CD8-positive, alpha-beta memory T cell (primary cell): ENCODE results near the gene S100PBP. TPM values are rescaled to one million over a fixed set of nuclear protein-coding genes. Genes with fewer than 3 reads are reported as not detected.
A peak's percentile ranks its signal among the peaks of the same experiment; 100 is the strongest.

Experiments used
- CTCF ChIA-PET: fragments of 350-600 bp; sonication (Branson Sonifier 250); formaldehyde crosslinking; loops from one replicate; lab custom pipeline; 2021; ENCODE audit warnings: antibody characterized with exemption; lab: Charles Lee
- POLR2A ChIA-PET: fragments of 350-600 bp; sonication (Branson Sonifier 250); formaldehyde crosslinking; loops from one replicate; lab custom pipeline; 2021; ENCODE audit warnings: antibody characterized with exemption; lab: Charles Lee
- DNase-seq, 5 donors: peaks; one replicate each; pipeline versions ENCODE4 v3.0.0 to v3.0.0-alpha.2; 2020 to 2022; ENCODE audit warnings: mixed read lengths in 1 of 5
- H3K27ac ChIP-seq: one replicate; pipeline ENCODE4 v1.7.0; 2013; ENCODE audit warnings: low read depth, mild to moderate bottlenecking, low read length, moderate library complexity
- H3K27me3 ChIP-seq: 2 replicates; pipeline ENCODE4 v1.7.0; 2013; ENCODE audit warnings: low read length, mild to moderate bottlenecking; ENCODE audit not compliant: insufficient read depth, poor library complexity, severe bottlenecking
- H3K36me3 ChIP-seq: 2 replicates; pipeline ENCODE4 v1.7.0; 2013; ENCODE audit warnings: mild to moderate bottlenecking, low read length, moderate library complexity; ENCODE audit not compliant: insufficient read depth
- H3K4me1 ChIP-seq: 2 replicates; pipeline ENCODE4 v1.7.0; 2013; ENCODE audit warnings: mild to moderate bottlenecking, low read length, moderate library complexity; ENCODE audit not compliant: insufficient read depth
- H3K4me3 ChIP-seq: 2 replicates; pipeline ENCODE4 v1.7.0; 2013; ENCODE audit warnings: mild to moderate bottlenecking, low read length
- H3K9me3 ChIP-seq: 2 replicates; pipeline ENCODE4 v1.7.0; 2013; ENCODE audit warnings: mild to moderate bottlenecking, low read length
- H3K27ac Mint-ChIP-seq, 8 donors: one replicate each; pipeline ENCODE4 v1.8.0; 2020 to 2021; ENCODE audit warnings: mixed read lengths in 8 of 8, mild to moderate bottlenecking in 6 of 8, inconsistent platforms in 3 of 8, moderate library complexity in 3 of 8
- H3K27me3 Mint-ChIP-seq, 2 donors: one replicate each; pipeline ENCODE4 v1.8.0; 2020 to 2021; ENCODE audit warnings: mixed read lengths in 2 of 2, mild to moderate bottlenecking in 1 of 2, moderate library complexity in 1 of 2
- H3K36me3 Mint-ChIP-seq, 3 donors: one replicate each; pipeline ENCODE4 v1.8.0; 2020 to 2021; ENCODE audit warnings: mixed read lengths in 3 of 3, inconsistent platforms in 1 of 3, mild to moderate bottlenecking in 1 of 3
- H3K4me1 Mint-ChIP-seq, 3 donors: one replicate each; pipeline ENCODE4 v1.8.0; 2020 to 2021; ENCODE audit warnings: mixed read lengths in 3 of 3, inconsistent platforms in 1 of 3, mild to moderate bottlenecking in 1 of 3
- H3K4me3 Mint-ChIP-seq, 7 donors: one replicate each; pipeline ENCODE4 v1.8.0; 2020 to 2021; ENCODE audit warnings: mixed read lengths in 7 of 7, mild to moderate bottlenecking in 6 of 7, moderate library complexity in 4 of 7, inconsistent platforms in 2 of 7
- H3K9me3 Mint-ChIP-seq, 5 donors: one replicate each; pipeline ENCODE4 v1.8.0; 2020 to 2022; ENCODE audit warnings: mixed read lengths in 5 of 5, mild to moderate bottlenecking in 3 of 5, moderate library complexity in 2 of 5, inconsistent platforms in 1 of 5
- polyA plus RNA-seq: library from polyadenylated mRNA; unstranded; fragments of 300-500 nt; fragmentation: Illumina TruSeq; gene quantifications from one replicate; pipeline ENCODE4 v1.2.3, GENCODE V29; 2021
- total RNA-seq, 2 experiments: library from RNA; stranded (reverse); gene quantifications; one replicate each; pipeline ENCODE4 v1.2.3, GENCODE V29; 2021

The S100PBP gene
- total and polyA plus RNA-seq, 3 experiments from 2014 or later: 17.3 to 30.6 (median 28.6) TPM

GRCh38 chr1:32887623-32888022 is 70.2 kb downstream of the S100PBP start:
- Histone ChIP-seq H3K9me3 (no peaks in the 10 kb centered on the region), H3K27me3 (peaks cover 45% of the 10 kb centered on the region), H3K36me3 (no peaks in the 10 kb centered on the region), H3K27ac (no peak overlapping the region), H3K4me1 (no peaks in the 10 kb centered on the region), H3K4me3 (no peak overlapping the region)
- peaks cover 9 to 14% (median 12%) of the 10 kb centered on the region in 3 donors for H3K4me1 Mint-ChIP-seq
- H3K27ac Mint-ChIP-seq: no peak overlapping the region
- H3K36me3 Mint-ChIP-seq: peaks cover 0 to 16% (median 0%) of the 10 kb centered on the region in 3 donors
- ChIA-PET CTCF (no interaction called here), POLR2A (interaction anchor here (0.6 kb wide), 1 partner anchor 915 kb away, joined by 3 read pairs; no protein-coding TSS in a partner anchor)
- peaks cover 52 to 83% of the 10 kb centered on the region in 2 donors for H3K27me3 Mint-ChIP-seq
- DNase-seq: no peak
- H3K9me3 Mint-ChIP-seq: peaks cover 0 to 2% (median 0%) of the 10 kb centered on the region in 5 donors
- H3K4me3 Mint-ChIP-seq: peak overlapping the region in 1 of 7 donors; percentile 32

GRCh38 chr1:32888134-32888533 is 70.7 kb downstream of the S100PBP start:
- no peaks in the 10 kb centered on the region for H3K36me3 ChIP-seq
- no peak for DNase-seq
- Mint-ChIP-seq H3K27ac (no peak overlapping the region), H3K36me3 (peaks cover 0 to 16% (median 0%) of the 10 kb centered on the region in 3 donors), H3K4me3 (no peak overlapping the region), H3K4me1 (peaks cover 9 to 16% (median 12%) of the 10 kb centered on the region in 3 donors), H3K9me3 (peaks cover 0 to 2% (median 0%) of the 10 kb centered on the region in 5 donors), H3K27me3 (peaks cover 53 to 85% of the 10 kb centered on the region in 2 donors)
- POLR2A ChIA-PET: interaction anchor here (0.6 kb wide), 1 partner anchor 916 kb away, joined by 3 read pairs; no protein-coding TSS in a partner anchor
- no peaks in the 10 kb centered on the region for H3K4me1 ChIP-seq
- no peak overlapping the region for H3K4me3 ChIP-seq
- H3K27me3 ChIP-seq: peaks cover 48% of the 10 kb centered on the region
- CTCF ChIA-PET: no interaction called here
- H3K9me3 ChIP-seq: no peaks in the 10 kb centered on the region
- H3K27ac ChIP-seq: no peak overlapping the region

- no peak for DNase-seq
- Histone ChIP-seq H3K36me3 (no peaks in the 10 kb centered on the region), H3K4me3 (no peak overlapping the region), H3K27me3 (peaks cover 52% of the 10 kb centered on the region), H3K4me1 (no peaks in the 10 kb centered on the region), H3K9me3 (no peaks in the 10 kb centered on the region), H3K27ac (no peak overlapping the region)
- peaks cover 0 to 2% (median 0%) of the 10 kb centered on the region in 5 donors for H3K9me3 Mint-ChIP-seq
- POLR2A ChIA-PET: no interaction called here
- H3K27me3 Mint-ChIP-seq: peaks cover 50 to 81% of the 10 kb centered on the region in 2 donors
- CTCF ChIA-PET: interaction anchor here (0.9 kb wide), 1 partner anchor 13 kb away, joined by 3 read pairs; no protein-coding TSS in a partner anchor
- no peak overlapping the region for H3K4me3 Mint-ChIP-seq
- H3K27ac Mint-ChIP-seq: no peak overlapping the region
- H3K36me3 Mint-ChIP-seq: peaks cover 0 to 16% (median 0%) of the 10 kb centered on the region in 3 donors
- peaks cover 9 to 20% (median 15%) of the 10 kb centered on the region in 3 donors for H3K4me1 Mint-ChIP-seq
Measured at GRCh38 chr1:32888677-32889420, 71.4 kb downstream of the S100PBP start.

GRCh38 chr1:32889731-32890278 is 72.4 kb downstream of the S100PBP start:
- DNase-seq: no peak

GRCh38 chr1:32890516-32891240 is 73.2 kb downstream of the S100PBP start:
- POLR2A ChIA-PET: interaction anchor here (0.5 kb wide), 1 partner anchor 18 kb away, joined by 4 read pairs; no protein-coding TSS in a partner anchor
- peaks cover 0 to 16% (median 0%) of the 10 kb centered on the region in 3 donors for H3K36me3 Mint-ChIP-seq

More at GRCh38 chr1:32889731-32890278, 72.4 kb downstream of the S100PBP start:
- H3K27me3 ChIP-seq: peaks cover 54% of the 10 kb centered on the region
- no peak overlapping the region for H3K27ac ChIP-seq
- Mint-ChIP-seq H3K9me3 (peaks cover 0 to 2% (median 0%) of the 10 kb centered on the region in 5 donors), H3K27ac (no peak overlapping the region), H3K36me3 (peaks cover 0 to 16% (median 0%) of the 10 kb centered on the region in 3 donors), H3K27me3 (peaks cover 50 to 76% of the 10 kb centered on the region in 2 donors), H3K4me1 (peaks cover 9 to 21% (median 15%) of the 10 kb centered on the region in 3 donors), H3K4me3 (peak overlapping the region in 1 of 7 donors; percentile 48)
- H3K4me3 ChIP-seq: no peak overlapping the region
- CTCF ChIA-PET: interaction anchor here (0.9 to 1.4 kb wide), 2 partner anchors 14 to 177 kb away, joined by 3 to 6 read pairs; no protein-coding TSS in a partner anchor
- POLR2A ChIA-PET: interaction anchor here (0.5 kb wide), 1 partner anchor 19 kb away, joined by 4 read pairs; no protein-coding TSS in a partner anchor
- no peaks in the 10 kb centered on the region for H3K9me3 ChIP-seq
- no peaks in the 10 kb centered on the region for H3K36me3 ChIP-seq
- no peaks in the 10 kb centered on the region for H3K4me1 ChIP-seq

GRCh38 chr1:32891241-32891570 is 73.8 kb downstream of the S100PBP start:
- peaks cover 9 to 12% (median 11%) of the 10 kb centered on the region in 3 donors for H3K4me1 Mint-ChIP-seq
- POLR2A ChIA-PET: no interaction called here
- peaks cover 44 to 75% of the 10 kb centered on the region in 2 donors for H3K27me3 Mint-ChIP-seq
- peaks cover 54% of the 10 kb centered on the region for H3K27me3 ChIP-seq
- H3K4me1 ChIP-seq: no peaks in the 10 kb centered on the region
- no peak overlapping the region for H3K27ac Mint-ChIP-seq
- no peak for DNase-seq
- H3K27ac ChIP-seq: no peak overlapping the region
- H3K9me3 Mint-ChIP-seq: peaks cover 0 to 2% (median 0%) of the 10 kb centered on the region in 5 donors
- no peak overlapping the region for H3K4me3 ChIP-seq
- H3K9me3 ChIP-seq: no peaks in the 10 kb centered on the region
- CTCF ChIA-PET: interaction anchor here (1.3 kb wide), 1 partner anchor 9 kb away, joined by 3 read pairs; no protein-coding TSS in a partner anchor
- H3K4me3 Mint-ChIP-seq: peak overlapping the region in 2 of 7 donors; percentile 29 to 58
- peaks cover 0 to 16% (median 0%) of the 10 kb centered on the region in 3 donors for H3K36me3 Mint-ChIP-seq
- H3K36me3 ChIP-seq: no peaks in the 10 kb centered on the region

More at GRCh38 chr1:32890516-32891240, 73.2 kb downstream of the S100PBP start:
- H3K4me1 Mint-ChIP-seq: peaks cover 9 to 14% (median 11%) of the 10 kb centered on the region in 3 donors
- peaks cover 43 to 73% of the 10 kb centered on the region in 2 donors for H3K27me3 Mint-ChIP-seq
- DNase-seq: no peak
- no peaks in the 10 kb centered on the region for H3K9me3 ChIP-seq
- peaks cover 0 to 2% (median 0%) of the 10 kb centered on the region in 5 donors for H3K9me3 Mint-ChIP-seq
- no peaks in the 10 kb centered on the region for H3K4me1 ChIP-seq
- H3K4me3 Mint-ChIP-seq: peak overlapping the region in 2 of 7 donors; percentile 37 to 48
- no peaks in the 10 kb centered on the region for H3K36me3 ChIP-seq
- no peak overlapping the region for H3K4me3 ChIP-seq
- peaks cover 54% of the 10 kb centered on the region for H3K27me3 ChIP-seq
- H3K27ac ChIP-seq: no peak overlapping the region
- CTCF ChIA-PET: interaction anchor here (1.4 kb wide), 1 partner anchor 178 kb away, joined by 6 read pairs; no protein-coding TSS in a partner anchor
- H3K27ac Mint-ChIP-seq: no peak overlapping the region

GRCh38 chr1:32891630-32892029 is 74.2 kb downstream of the S100PBP start:
- Mint-ChIP-seq H3K4me3 (peak overlapping the region in 3 of 7 donors; percentile 5 to 74 (median 56)), H3K9me3 (peaks cover 0 to 2% (median 0%) of the 10 kb centered on the region in 5 donors), H3K27me3 (peaks cover 46 to 79% of the 10 kb centered on the region in 2 donors), H3K36me3 (peaks cover 0 to 16% (median 0%) of the 10 kb centered on the region in 3 donors), H3K4me1 (peaks cover 9 to 12% (median 11%) of the 10 kb centered on the region in 3 donors), H3K27ac (no peak overlapping the region)
- POLR2A ChIA-PET: no interaction called here
- no peak for DNase-seq
- peaks cover 54% of the 10 kb centered on the region for H3K27me3 ChIP-seq
- no peaks in the 10 kb centered on the region for H3K4me1 ChIP-seq
- no peaks in the 10 kb centered on the region for H3K36me3 ChIP-seq
- CTCF ChIA-PET: interaction anchor here (1.3 to 1.5 kb wide), 2 partner anchors 10 to 179 kb away, joined by 3 to 9 read pairs; no protein-coding TSS in a partner anchor
- no peak overlapping the region for H3K27ac ChIP-seq
- no peaks in the 10 kb centered on the region for H3K9me3 ChIP-seq
- H3K4me3 ChIP-seq: no peak overlapping the region
